Lower leg skin (tissue), 3 donors: ENCODE results near the gene GDF11.

Experiments used
- POLR2A ChIP-seq, 2 donors: fragments of 450-650 bp; IDR thresholded peaks; one replicate each; pipeline ENCODE4 v1.6.1; 2016 to 2017; ENCODE audit warnings: antibody characterized with exemption in 2 of 2, mild to moderate bottlenecking in 1 of 2, moderate library complexity in 1 of 2
- TF ChIP-seq, protein P1 (sequence below), 3 donors: fragments of 450-650 bp; IDR thresholded peaks; one replicate each; pipeline ENCODE4 v1.5.1; 2016; ENCODE audit warnings: antibody characterized with exemption in 3 of 3, mild to moderate bottlenecking in 3 of 3, moderate library complexity in 2 of 3

DNA sequence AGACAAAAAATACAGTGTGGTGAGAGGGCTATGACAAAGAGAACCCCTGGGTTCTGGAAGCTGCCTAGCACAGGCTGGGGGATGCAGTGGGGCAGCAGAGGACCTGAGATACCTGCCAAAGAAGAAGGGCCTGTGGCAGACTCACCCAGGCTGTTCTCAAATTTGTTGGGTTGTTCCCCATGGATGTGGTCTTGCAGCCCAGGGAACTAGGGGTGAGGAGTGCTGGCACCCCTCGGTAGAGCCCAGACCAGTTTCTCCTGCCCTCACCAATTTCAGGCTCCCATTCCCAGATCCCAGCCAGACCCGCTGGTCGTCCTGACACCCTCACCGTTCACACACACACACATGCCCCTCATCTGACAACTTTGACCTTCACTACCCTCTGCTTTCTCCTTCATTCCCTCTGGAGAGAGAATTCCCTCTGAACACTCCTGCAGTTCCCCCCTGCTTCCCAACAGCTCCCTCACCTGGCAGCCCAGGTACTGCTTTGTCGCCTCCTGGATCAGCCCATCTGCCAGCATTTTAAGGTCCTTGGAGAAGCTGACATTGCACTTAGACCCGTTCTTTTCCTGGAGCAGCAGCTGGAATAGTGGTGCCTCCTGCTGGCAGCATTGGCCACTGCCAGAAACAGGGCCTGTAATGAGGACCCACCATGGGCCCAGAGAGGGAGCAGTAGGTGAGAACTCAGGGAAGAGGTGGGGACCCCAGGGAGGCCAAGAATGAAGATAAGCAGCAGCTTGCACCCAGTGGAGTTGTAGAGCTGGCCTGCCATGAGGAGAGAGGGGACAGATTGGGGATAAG is 5.9 kb upstream of the GDF11 start:
- TF ChIP-seq POLR2A (IDR thresholded peaks at IDR 0.05) = no peak
- TF ChIP-seq, protein P1, sequence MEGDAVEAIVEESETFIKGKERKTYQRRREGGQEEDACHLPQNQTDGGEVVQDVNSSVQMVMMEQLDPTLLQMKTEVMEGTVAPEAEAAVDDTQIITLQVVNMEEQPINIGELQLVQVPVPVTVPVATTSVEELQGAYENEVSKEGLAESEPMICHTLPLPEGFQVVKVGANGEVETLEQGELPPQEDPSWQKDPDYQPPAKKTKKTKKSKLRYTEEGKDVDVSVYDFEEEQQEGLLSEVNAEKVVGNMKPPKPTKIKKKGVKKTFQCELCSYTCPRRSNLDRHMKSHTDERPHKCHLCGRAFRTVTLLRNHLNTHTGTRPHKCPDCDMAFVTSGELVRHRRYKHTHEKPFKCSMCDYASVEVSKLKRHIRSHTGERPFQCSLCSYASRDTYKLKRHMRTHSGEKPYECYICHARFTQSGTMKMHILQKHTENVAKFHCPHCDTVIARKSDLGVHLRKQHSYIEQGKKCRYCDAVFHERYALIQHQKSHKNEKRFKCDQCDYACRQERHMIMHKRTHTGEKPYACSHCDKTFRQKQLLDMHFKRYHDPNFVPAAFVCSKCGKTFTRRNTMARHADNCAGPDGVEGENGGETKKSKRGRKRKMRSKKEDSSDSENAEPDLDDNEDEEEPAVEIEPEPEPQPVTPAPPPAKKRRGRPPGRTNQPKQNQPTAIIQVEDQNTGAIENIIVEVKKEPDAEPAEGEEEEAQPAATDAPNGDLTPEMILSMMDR (IDR thresholded peaks at IDR 0.05) = peak in 1 of 3 donors; percentile 31
